Measurements from ENCODE around the gene LENG8. TPM values are rescaled to one million over a fixed set of nuclear protein-coding genes. Genes with fewer than 3 reads are reported as not detected.
"Not testable (repeated sequence)": the region's sequence is repeated elsewhere in the genome, so short reads cannot be mapped to it uniquely, and the experiment has no call there.

The LENG8 gene
- total RNA-seq, 1 experiment from 2014 or later: 196 TPM

DNA sequence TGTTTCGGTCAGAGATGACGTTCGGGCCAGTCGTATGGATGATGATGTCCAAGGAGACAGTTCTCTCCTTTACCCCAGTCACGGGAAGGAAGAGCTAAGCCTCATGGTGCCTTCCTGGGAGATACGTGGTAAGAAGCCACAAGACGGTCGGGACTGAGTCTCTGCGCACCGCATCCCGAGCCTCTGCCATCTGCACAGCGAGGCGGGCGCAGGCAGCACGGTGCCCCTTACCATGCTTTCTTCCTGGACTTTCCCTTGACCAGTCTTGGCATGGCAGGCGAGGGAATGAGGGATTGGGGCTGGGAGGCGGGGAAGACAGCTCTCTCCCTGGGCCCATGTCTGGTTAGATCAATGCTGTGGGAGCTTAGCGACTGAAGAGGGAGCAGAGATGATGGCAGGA is 43.6 kb downstream of the LENG8 start:
- Histone ChIP-seq H2AFZ (ENCODE audit: low read depth, low read length, poor library complexity, severe bottlenecking) (no peak overlapping the region), H3K79me2 (ENCODE audit: insufficient read depth, low read length) (no peaks in the 10 kb centered on the region), H3K27me3 (ENCODE audit: insufficient read depth, low read length) (peaks cover 26% of the 10 kb centered on the region), H3K4me1 (ENCODE audit: control insufficient read depth in 1 of 2, insufficient read depth in 2 of 2, low read length in 2 of 2) (no peaks in the 10 kb centered on the region), H3K36me3 (ENCODE audit: control insufficient read depth in 1 of 2, insufficient read depth in 2 of 2, low read length in 2 of 2) (no peaks in the 10 kb centered on the region), H3K4me2 (ENCODE audit: low read length) (no peak overlapping the region), H4K20me1 (ENCODE audit: insufficient read depth) (no peaks in the 10 kb centered on the region), H3K9me2 (ENCODE audit: insufficient read depth) (no peaks in the 10 kb centered on the region), H3K9ac (ENCODE audit: low read length) (no peak overlapping the region), H3K9me3 (ENCODE audit: control insufficient read depth in 1 of 2, insufficient read depth in 1 of 2, low read depth in 1 of 2, low read length in 2 of 2) (no peaks in the 10 kb centered on the region), H3K27ac (ENCODE audit: low read depth, low read length) (no peak overlapping the region), H3K4me3 (replicated peaks in 1 of 2; ENCODE audit: low read depth in 1 of 2, low read length in 2 of 2) (no peak overlapping the region)
- no peak for ATAC-seq
- intact Hi-C loops (cut with micrococcal nuclease): no loop called here
- ChIA-PET RAD21 (ENCODE audit: low non-redundant PET in 1 of 2, low total read pairs in 2 of 2, uncharacterized antibody in 2 of 2, unreplicated experiment in 2 of 2) (no interaction called here), POLR2A (no interaction called here), CTCF (no interaction called here)
- no peak for TF ChIP-seq POLR2A (IDR thresholded peaks at IDR 0.05; ENCODE audit: borderline replicate concordance, extremely low read depth, insufficient read depth, insufficient read length)
- TF ChIP-seq CBX3 (IDR thresholded peaks at IDR 0.05; ENCODE audit: low read depth): no peak
- TF ChIP-seq FOSL1 (IDR thresholded peaks at IDR 0.05; ENCODE audit: low read depth): no peak
- TF ChIP-seq ZNF274 (IDR thresholded peaks at IDR 0.05; ENCODE audit: low read depth, low read length): no peak
- TF ChIP-seq ZFX (IDR thresholded peaks at IDR 0.05): no peak
- no peak for TF ChIP-seq ATF3 (IDR thresholded peaks at IDR 0.05)
- DNase-seq (ENCODE audit: low read depth, low spot score): no peak
- BruUV-seq (replicated peaks): no TSS peak

DNA sequence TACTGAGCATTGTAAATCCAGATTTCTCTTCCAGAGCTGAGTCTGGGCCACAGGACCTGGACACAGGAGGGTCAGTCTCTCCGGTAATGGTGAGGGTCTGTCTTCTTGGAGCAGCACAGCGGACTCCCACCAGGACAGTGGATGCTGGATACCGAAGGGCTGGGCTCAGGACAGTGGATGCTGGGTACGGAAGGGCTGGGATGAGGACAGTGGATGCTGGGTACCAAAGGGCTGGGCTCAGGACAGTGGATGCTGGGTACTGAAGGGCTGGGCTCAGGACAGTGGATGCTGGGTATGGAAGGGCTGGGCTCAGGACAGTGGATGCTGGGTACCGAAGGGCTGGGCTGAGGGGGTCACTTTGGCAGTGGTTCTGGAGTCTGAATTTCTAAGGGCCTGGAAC is 44.1 kb downstream of the LENG8 start:
- POLR2A ChIA-PET; DNase-seq (ENCODE audit: low read depth, low spot score); CTCF ChIA-PET; H2AFZ ChIP-seq (ENCODE audit: low read depth, low read length, poor library complexity, severe bottlenecking); H3K4me1 ChIP-seq (ENCODE audit: control insufficient read depth in 1 of 2, insufficient read depth in 2 of 2, low read length in 2 of 2); H3K79me2 ChIP-seq (ENCODE audit: insufficient read depth, low read length); BruUV-seq (replicated peaks); H3K27ac ChIP-seq (ENCODE audit: low read depth, low read length); H3K4me2 ChIP-seq (ENCODE audit: low read length); H4K20me1 ChIP-seq (ENCODE audit: insufficient read depth); H3K9ac ChIP-seq (ENCODE audit: low read length); ATAC-seq; intact Hi-C loops (cut with micrococcal nuclease); RAD21 ChIA-PET (ENCODE audit: low non-redundant PET in 1 of 2, low total read pairs in 2 of 2, uncharacterized antibody in 2 of 2, unreplicated experiment in 2 of 2); H3K36me3 ChIP-seq (ENCODE audit: control insufficient read depth in 1 of 2, insufficient read depth in 2 of 2, low read length in 2 of 2); H3K9me2 ChIP-seq (ENCODE audit: insufficient read depth); H3K9me3 ChIP-seq (ENCODE audit: control insufficient read depth in 1 of 2, insufficient read depth in 1 of 2, low read depth in 1 of 2, low read length in 2 of 2); H3K4me3 ChIP-seq (replicated peaks in 1 of 2; ENCODE audit: low read depth in 1 of 2, low read length in 2 of 2): not testable (repeated sequence)
- H3K27me3 ChIP-seq (ENCODE audit: insufficient read depth, low read length): peaks cover 26% of the 10 kb centered on the region

Data from HCT116 (cell line).